HG02610 (cell line): Measurements from ENCODE around the gene C5orf22.
"Not testable (repeated sequence)": the region's sequence is repeated elsewhere in the genome, so short reads cannot be mapped to it uniquely, and the experiment has no call there.

Experiments
- ATAC-seq: cut with Tn5 transposase; IDR thresholded peaks from one replicate; pipeline ENCODE4 v1.9.1; 2021; ENCODE audit warnings: mild to moderate bottlenecking, moderate library complexity; ENCODE audit not compliant: unreplicated experiment

Gene C5orf22

DNA sequence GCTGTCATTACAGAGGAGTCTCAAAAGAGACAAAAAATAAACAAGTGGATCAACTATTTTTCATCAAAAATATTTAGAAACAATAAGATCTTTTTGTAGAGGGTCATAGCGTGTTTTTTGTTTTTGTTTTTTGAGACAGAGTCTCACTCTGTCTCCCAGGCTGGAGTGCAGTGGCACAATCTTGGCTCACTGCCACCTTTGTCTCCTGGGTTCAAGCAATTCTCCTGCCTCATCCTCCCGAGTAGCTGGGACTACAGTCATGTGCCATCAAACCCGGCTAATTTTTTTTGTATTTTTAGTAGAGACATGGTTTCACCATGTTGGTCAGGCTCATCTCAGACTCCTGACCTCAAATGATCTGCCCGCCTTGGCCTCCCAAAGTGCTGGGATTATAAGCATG is 70.2 kb downstream of the C5orf22 start:
- not testable (repeated sequence) for ATAC-seq

DNA sequence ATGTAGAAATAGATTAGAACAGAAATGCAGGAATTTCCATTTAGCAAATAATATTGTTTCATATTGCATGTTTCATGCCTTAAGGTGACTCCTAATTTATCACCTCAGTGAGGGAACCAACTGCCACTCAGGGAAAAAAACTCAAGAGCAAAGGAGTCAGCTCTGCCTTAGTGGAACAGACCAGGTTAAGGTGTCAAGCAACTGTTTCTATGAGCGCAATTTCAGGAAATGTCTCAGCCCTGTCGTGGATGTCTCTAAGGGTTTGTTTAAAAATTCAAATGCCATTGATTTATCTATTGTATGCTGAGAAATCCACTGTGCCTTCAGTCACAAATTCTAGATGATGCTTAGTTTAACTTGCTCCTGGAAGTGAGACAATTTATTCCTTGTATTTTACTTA is 72.1 kb downstream of the C5orf22 start:
- ATAC-seq: no peak

DNA sequence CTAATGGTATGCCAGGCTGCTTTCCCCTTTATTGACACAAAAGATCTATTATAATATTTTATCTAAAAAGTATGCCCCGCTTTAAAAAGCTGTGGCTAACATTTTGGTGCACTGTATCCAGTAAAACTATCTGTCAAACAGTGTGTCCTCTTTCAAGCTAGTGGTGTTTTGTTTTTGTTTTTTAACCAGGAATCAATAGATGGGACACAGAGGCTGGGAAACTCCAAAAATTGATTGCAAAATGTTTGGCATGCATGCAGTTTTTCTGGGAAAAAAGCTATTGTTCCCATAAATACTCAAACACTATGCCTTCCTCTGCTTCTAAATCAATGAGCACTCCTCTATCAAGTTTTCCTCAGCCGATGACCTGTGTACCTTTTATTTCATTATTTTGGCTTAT is 72.5 kb downstream of the C5orf22 start:
- ATAC-seq: no peak
